NCI-H2227 (cell line): ENCODE measurements around the gene POU4F1.
A peak's percentile ranks its signal among the peaks of the same experiment; 100 is the strongest.

Experiments
- DNase-seq: peaks from one replicate; lab custom pipeline; 2025; ENCODE audit not compliant: unreplicated experiment; lab: John Stamatoyannopoulos, UW

POU4F1 gene

GRCh38 chr13:78607409-78608251, 4.3 kb upstream of the POU4F1 start:
- DNase-seq: no peak

GRCh38 chr13:78606471-78607408, 3.4 kb upstream of the POU4F1 start:
- DNase-seq: no peak

- no peak for DNase-seq
These were observed 1.6 kb upstream of the POU4F1 start for GRCh38 chr13:78604782-78605611.

- DNase-seq: no peak
These were observed 652 bp downstream of the POU4F1 start for GRCh38 chr13:78602561-78603239.

- no peak for DNase-seq
These were observed 1.3 kb downstream of the POU4F1 start for GRCh38 chr13:78601874-78602560.

- peak; percentile 54 for DNase-seq
These were observed 2.1 kb downstream of the POU4F1 start for GRCh38 chr13:78601124-78601873.

GRCh38 chr13:78600280-78600883, 3.0 kb downstream of the POU4F1 start:
- no peak for DNase-seq

GRCh38 chr13:78599645-78600279, 3.6 kb downstream of the POU4F1 start:
- DNase-seq: no peak

GRCh38 chr13:78598966-78599644, 4.2 kb downstream of the POU4F1 start:
- no peak for DNase-seq

- DNase-seq: no peak
These were observed 5.1 kb downstream of the POU4F1 start for GRCh38 chr13:78598116-78598781.

- no peak for DNase-seq
These were observed 5.8 kb downstream of the POU4F1 start for GRCh38 chr13:78597602-78597932.

GRCh38 chr13:78596736-78597601, 6.4 kb downstream of the POU4F1 start:
- DNase-seq: no peak

- no peak for DNase-seq
These were observed 7.0 kb downstream of the POU4F1 start for GRCh38 chr13:78596399-78596735.

GRCh38 chr13:78595495-78596398, 7.6 kb downstream of the POU4F1 start:
- DNase-seq: peak; percentile 21

- no peak for DNase-seq
These were observed 8.8 kb downstream of the POU4F1 start for GRCh38 chr13:78594456-78594975.
